CD14-positive monocyte (primary cell): ENCODE measurements around the gene SLC24A2. TPM values are rescaled to one million over a fixed set of nuclear protein-coding genes. Genes with fewer than 3 reads are reported as not detected.

ENCODE experiments used
- DNase-seq, 3 donors: peaks; one replicate each; pipeline ENCODE4 v3.0.0-alpha.2; 2011 to 2022
- H2AFZ ChIP-seq: 2 replicates; pipeline ENCODE4 v1.6.0; 2012; ENCODE audit warnings: mild to moderate bottlenecking, low read depth, low read length, inconsistent platforms; ENCODE audit not compliant: insufficient read depth, poor library complexity, severe bottlenecking
- H3K27ac ChIP-seq, 2 donors: 1 replicate in 1 of 2; 2 replicates in 1 of 2; pipeline ENCODE4 v1.5.1; 2012 to 2013; ENCODE audit warnings: low read length in 2 of 2, control low read depth in 1 of 2, inconsistent platforms in 1 of 2, low read depth in 1 of 2, mild to moderate bottlenecking in 1 of 2
- H3K27me3 ChIP-seq, 2 donors: one replicate each; pipeline versions ENCODE4 v1.6.0 to v1.6.1; 2011 to 2013; ENCODE audit warnings: low read length in 2 of 2; ENCODE audit not compliant: control insufficient read depth in 2 of 2, insufficient read depth in 2 of 2
- H3K36me3 ChIP-seq, 2 donors: replicated peaks in 1 of 2; 1 replicate in 1 of 2; 2 replicates in 1 of 2; pipeline versions ENCODE4 v1.5.1 to v1.6.1; 2012 to 2013; ENCODE audit warnings: low read length in 2 of 2, control low read depth in 1 of 2, inconsistent platforms in 1 of 2, mild to moderate bottlenecking in 1 of 2; ENCODE audit not compliant: insufficient read depth in 2 of 2, control insufficient read depth in 1 of 2
- H3K4me1 ChIP-seq, 2 donors: 1 replicate in 1 of 2; 2 replicates in 1 of 2; pipeline versions ENCODE4 v1.5.1 to v1.6.1; 2012 to 2013; ENCODE audit warnings: low read length in 2 of 2, control low read depth in 1 of 2, inconsistent platforms in 1 of 2, mild to moderate bottlenecking in 1 of 2, moderate library complexity in 1 of 2; ENCODE audit not compliant: insufficient read depth in 2 of 2, control insufficient read depth in 1 of 2
- H3K4me2 ChIP-seq: replicated peaks from 2 replicates; pipeline ENCODE3; 2012; ENCODE audit warnings: low read length, moderate library complexity, mild to moderate bottlenecking; ENCODE audit not compliant: poor library complexity, severe bottlenecking; ENCODE audit errors: extremely low read depth
- H3K4me3 ChIP-seq, 3 experiments: fragments of 200-600 bp in 1 of 3; sonication (generic) in 1 of 3; replicated peaks in 1 of 3; 1 replicate in 2 of 3; 2 replicates in 1 of 3; pipeline ENCODE4 v1.5.1; 2011 to 2013; ENCODE audit warnings: low read length in 3 of 3, mild to moderate bottlenecking in 3 of 3, control low read depth in 2 of 3, low read depth in 2 of 3, inconsistent platforms in 1 of 3, moderate library complexity in 1 of 3
- H3K79me2 ChIP-seq: 2 replicates; pipeline ENCODE4 v1.6.0; 2012; ENCODE audit warnings: mild to moderate bottlenecking, control low read depth, inconsistent platforms, low read length, moderate library complexity; ENCODE audit not compliant: insufficient read depth
- H3K9ac ChIP-seq: 2 replicates; pipeline ENCODE4 v1.6.0; 2017; ENCODE audit warnings: low read length, mild to moderate bottlenecking; ENCODE audit not compliant: insufficient read depth, poor library complexity, severe bottlenecking
- H3K9me3 ChIP-seq, 2 donors: replicated peaks in 1 of 2; 1 replicate in 1 of 2; 2 replicates in 1 of 2; pipeline versions ENCODE4 v1.5.1 to v1.6.1; 2012 to 2013; ENCODE audit warnings: low read length in 2 of 2, control low read depth in 1 of 2; ENCODE audit not compliant: control insufficient read depth in 1 of 2, insufficient read depth in 1 of 2
- H4K20me1 ChIP-seq: 2 replicates; pipeline ENCODE4 v1.6.0; 2012; ENCODE audit warnings: mild to moderate bottlenecking, low read length, control low read depth, moderate library complexity; ENCODE audit not compliant: insufficient read depth
- H3K27ac Mint-ChIP-seq, 7 donors: one replicate each; pipeline ENCODE4 v1.8.0; 2020; ENCODE audit warnings: mild to moderate bottlenecking in 7 of 7, mixed read lengths in 7 of 7, moderate library complexity in 6 of 7, inconsistent platforms in 2 of 7
- H3K27me3 Mint-ChIP-seq, 3 donors: one replicate each; pipeline ENCODE4 v1.8.0; 2021 to 2022; ENCODE audit warnings: low read depth in 3 of 3, mild to moderate bottlenecking in 3 of 3, mixed read lengths in 3 of 3, moderate library complexity in 3 of 3, inconsistent platforms in 1 of 3
- H3K36me3 Mint-ChIP-seq, 2 donors: one replicate each; pipeline ENCODE4 v1.8.0; 2020; ENCODE audit warnings: mixed read lengths in 2 of 2, inconsistent platforms in 1 of 2, mild to moderate bottlenecking in 1 of 2
- H3K4me1 Mint-ChIP-seq: one replicate; pipeline ENCODE4 v1.8.0; 2020; ENCODE audit warnings: mild to moderate bottlenecking, mixed read lengths
- H3K4me3 Mint-ChIP-seq, 2 donors: one replicate each; pipeline ENCODE4 v1.8.0; 2020; ENCODE audit warnings: mild to moderate bottlenecking in 2 of 2, mixed read lengths in 2 of 2, moderate library complexity in 1 of 2
- H3K9me3 Mint-ChIP-seq, 7 donors: one replicate each; pipeline ENCODE4 v1.8.0; 2020 to 2022; ENCODE audit warnings: mixed read lengths in 7 of 7, mild to moderate bottlenecking in 6 of 7, moderate library complexity in 6 of 7, inconsistent platforms in 2 of 7
- WGBS: methylation state at CpG from one replicate; pipeline ENCODE4 v1.1.5; 2013; ENCODE audit warnings: missing lambda C conversion rate; ENCODE audit not compliant: insufficient coverage; 5-methylcytosine and 5-hydroxymethylcytosine counted together
- intact Hi-C, 2 donors: fragments of 100-400 bp; cut with micrococcal nuclease; formaldehyde crosslinking; loops; one replicate each; pipeline versions ENCODE4 v1.15.0 to v1.15.1; 2023
- polyA plus RNA-seq, 3 donors: library from polyadenylated mRNA; depleted of rRNA in 1 of 3; unstranded in 2 of 3; stranded (reverse) in 1 of 3; fragments of 300-500 nt in 2 of 3; fragments of >200 nt in 1 of 3; fragmentation: Illumina TruSeq in 2 of 3; gene quantifications; 1 replicate in 2 of 3; 2 replicates in 1 of 3; pipeline ENCODE4 v1.2.3, GENCODE V29; 2012 to 2021
- TF ChIP-seq, protein P1 (sequence below): fragments of 200-600 bp; IDR thresholded peaks from one replicate; pipeline ENCODE4 v1.8.0; 2022; ENCODE audit warnings: antibody characterized with exemption, mild to moderate bottlenecking

SLC24A2 gene
- polyA plus RNA-seq, 3 donors = not detected

DNA sequence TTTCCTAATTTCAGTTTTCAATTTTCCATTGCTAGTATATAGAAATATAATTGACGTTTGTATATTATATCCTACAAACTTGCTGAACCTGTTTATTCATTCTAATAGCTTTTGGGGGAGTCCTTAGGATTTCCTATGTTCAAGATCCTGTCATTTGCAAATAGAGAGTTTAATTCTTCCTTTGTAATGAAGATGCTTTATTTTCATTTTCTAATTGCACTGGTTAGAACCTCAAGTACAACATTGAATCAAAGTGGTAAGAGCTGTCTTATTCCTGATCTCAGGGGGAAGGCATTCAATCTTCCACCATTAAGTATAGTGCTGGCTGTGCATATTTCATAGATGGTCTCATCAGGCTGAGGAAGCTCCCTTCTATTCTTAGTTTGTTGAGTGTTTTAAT, 15.6 kb upstream of the SLC24A2 start:
- Mint-ChIP-seq H3K36me3 (no peaks in the 10 kb centered on the region), H3K4me1 (no peaks in the 10 kb centered on the region), H3K4me3 (no peak overlapping the region), H3K27me3 (peaks cover 1 to 3% (median 2%) of the 10 kb centered on the region in 3 donors), H3K9me3 (peaks cover 0 to 2% (median 0%) of the 10 kb centered on the region in 7 donors), H3K27ac (no peak overlapping the region)
- H3K36me3 ChIP-seq = no peaks in the 10 kb centered on the region
- H3K9me3 ChIP-seq = no peaks in the 10 kb centered on the region
- H3K9ac ChIP-seq = no peak overlapping the region
- intact Hi-C loops = no loop called here
- no peaks in the 10 kb centered on the region for H3K4me1 ChIP-seq
- no peak overlapping the region for H3K4me3 ChIP-seq
- no peak overlapping the region for H3K4me2 ChIP-seq
- H4K20me1 ChIP-seq = no peaks in the 10 kb centered on the region
- TF ChIP-seq, protein P1, sequence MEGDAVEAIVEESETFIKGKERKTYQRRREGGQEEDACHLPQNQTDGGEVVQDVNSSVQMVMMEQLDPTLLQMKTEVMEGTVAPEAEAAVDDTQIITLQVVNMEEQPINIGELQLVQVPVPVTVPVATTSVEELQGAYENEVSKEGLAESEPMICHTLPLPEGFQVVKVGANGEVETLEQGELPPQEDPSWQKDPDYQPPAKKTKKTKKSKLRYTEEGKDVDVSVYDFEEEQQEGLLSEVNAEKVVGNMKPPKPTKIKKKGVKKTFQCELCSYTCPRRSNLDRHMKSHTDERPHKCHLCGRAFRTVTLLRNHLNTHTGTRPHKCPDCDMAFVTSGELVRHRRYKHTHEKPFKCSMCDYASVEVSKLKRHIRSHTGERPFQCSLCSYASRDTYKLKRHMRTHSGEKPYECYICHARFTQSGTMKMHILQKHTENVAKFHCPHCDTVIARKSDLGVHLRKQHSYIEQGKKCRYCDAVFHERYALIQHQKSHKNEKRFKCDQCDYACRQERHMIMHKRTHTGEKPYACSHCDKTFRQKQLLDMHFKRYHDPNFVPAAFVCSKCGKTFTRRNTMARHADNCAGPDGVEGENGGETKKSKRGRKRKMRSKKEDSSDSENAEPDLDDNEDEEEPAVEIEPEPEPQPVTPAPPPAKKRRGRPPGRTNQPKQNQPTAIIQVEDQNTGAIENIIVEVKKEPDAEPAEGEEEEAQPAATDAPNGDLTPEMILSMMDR = no peak
- WGBS = no CpG with 5 or more reads among the region's 1 CpG
- H3K27ac ChIP-seq = no peak overlapping the region
- H3K79me2 ChIP-seq = no peaks in the 10 kb centered on the region
- DNase-seq = no peak
- H3K27me3 ChIP-seq = no peaks in the 10 kb centered on the region
- no peak overlapping the region for H2AFZ ChIP-seq

DNA sequence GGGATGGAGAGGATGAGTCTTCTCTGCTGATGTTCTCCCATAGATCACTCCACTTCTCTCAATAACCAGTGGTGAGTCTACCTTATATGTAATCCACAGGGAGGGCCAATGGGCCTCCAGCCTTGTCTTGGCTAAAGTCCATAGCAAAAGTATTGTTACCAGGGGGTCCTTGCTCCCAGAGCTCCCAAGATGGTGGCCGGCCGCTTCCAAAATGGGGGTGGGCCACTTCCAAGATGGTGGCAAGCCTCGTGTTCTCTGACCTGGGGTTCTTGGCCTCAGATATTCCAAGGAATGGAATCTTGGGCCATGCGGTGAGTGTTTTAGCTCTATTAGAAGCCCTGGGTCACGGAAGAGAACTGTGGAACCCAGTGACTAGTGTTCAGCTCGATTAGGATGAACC, 12.0 kb upstream of the SLC24A2 start:
- H3K4me1 Mint-ChIP-seq = no peaks in the 10 kb centered on the region

More for the DNA sequence above, 12.0 kb upstream of the SLC24A2 start:
- Histone ChIP-seq H2AFZ (no peak overlapping the region), H3K27me3 (no peaks in the 10 kb centered on the region), H3K9me3 (no peaks in the 10 kb centered on the region), H3K9ac (no peak overlapping the region), H3K79me2 (no peaks in the 10 kb centered on the region), H3K4me2 (no peak overlapping the region), H3K27ac (no peak overlapping the region), H4K20me1 (no peaks in the 10 kb centered on the region), H3K36me3 (no peaks in the 10 kb centered on the region), H3K4me3 (no peak overlapping the region), H3K4me1 (no peaks in the 10 kb centered on the region)
- intact Hi-C loops = no loop called here
- no peak overlapping the region for H3K4me3 Mint-ChIP-seq
- TF ChIP-seq, protein P1 = no peak
- H3K9me3 Mint-ChIP-seq = peaks cover 0 to 3% (median 0%) of the 10 kb centered on the region in 7 donors
- WGBS = 95% methylated on average over 6 of the region's 6 CpGs
- no peak for DNase-seq
- H3K27ac Mint-ChIP-seq = no peak overlapping the region
- peaks cover 0 to 4% (median 3%) of the 10 kb centered on the region in 3 donors for H3K27me3 Mint-ChIP-seq
- H3K36me3 Mint-ChIP-seq = no peaks in the 10 kb centered on the region
